ENCODE results near the gene L3MBTL2.

The L3MBTL2 gene

GRCh38 chr22:41280065-41280464 lies 75.0 kb downstream of the L3MBTL2 start:
- DNase-seq: no peak

- DNase-seq: no peak
Observed at GRCh38 chr22:41280854-41281253, 75.7 kb downstream of the L3MBTL2 start.

All from 8988T (cell line).